Measurements from ENCODE around the gene TRIM54.

DNA sequence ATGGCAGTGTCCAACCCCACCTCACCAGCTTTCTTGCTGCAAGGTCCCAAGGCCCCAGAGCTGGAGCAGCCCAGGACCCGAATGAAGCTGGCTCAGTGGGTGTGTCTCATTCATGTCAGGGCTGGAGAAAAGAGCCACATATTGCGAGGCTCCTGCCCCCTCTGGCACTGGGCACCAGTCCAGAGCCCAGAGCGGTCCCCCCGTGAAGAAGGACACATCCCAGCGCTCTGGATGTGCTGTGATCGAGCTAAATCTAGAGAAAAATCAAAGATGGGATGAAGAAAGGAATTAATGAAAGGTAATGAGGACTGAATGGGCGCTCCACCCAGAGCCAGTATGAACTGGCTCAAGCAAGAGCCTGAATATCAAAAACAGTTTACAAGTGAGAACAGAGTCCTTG, 53.9 kb downstream of the TRIM54 start:
- TF ChIP-seq CTCF (conservative IDR thresholded peaks at IDR 0.05; ENCODE audit: low read depth, low read length) (no peak), EZH2 (IDR thresholded peaks at IDR 0.05; ENCODE audit: borderline replicate concordance, low read depth, low read length, poor library complexity, severe bottlenecking) (no peak)

All from A673 (cell line).